GM12878 (cell line): ENCODE results near the gene GINM1. TPM values are rescaled to one million over a fixed set of nuclear protein-coding genes. Genes with fewer than 3 reads are reported as not detected.

Experiments used
- ATAC-seq: fragments of 200-7000 bp; cut with Tn5 transposase; 3 replicates; pipeline ENCODE4 v1.9.1; 2020; ENCODE audit warnings: mild to moderate bottlenecking, moderate library complexity
- BruUV-seq: library from RNA; stranded (reverse); fragments of 400-500 nt; replicated peaks from 2 replicates; lab custom pipeline; 2021; lab: Mats Ljungman, UMichigan
- CTCF ChIA-PET: fragments of 300-600 bp; sonication (Branson Sonifier 250); formaldehyde crosslinking; extraction: SDS; loops from one replicate; lab custom pipeline; 2021; ENCODE audit warnings: inconsistent platforms; lab: Yijun Ruan, JAX
- POLR2A ChIA-PET: fragments of 350-600 bp; formaldehyde crosslinking; extraction: SDS; loops from one replicate; lab custom pipeline; 2021; ENCODE audit warnings: inconsistent platforms; lab: Charles Lee
- RAD21 ChIA-PET: fragments of 300-600 bp; sonication (Branson Sonifier 250); formaldehyde crosslinking; loops from one replicate; lab custom pipeline; 2023; ENCODE audit warnings: antibody characterized with exemption; ENCODE audit not compliant: unreplicated experiment; lab: Charles Lee
- SMC1A ChIA-PET: fragments of 300-600 bp; sonication (Branson Sonifier 250); formaldehyde crosslinking; loops from one replicate; lab custom pipeline; 2023; ENCODE audit not compliant: unreplicated experiment, uncharacterized antibody; lab: Charles Lee
- DNase-seq: peaks from one replicate; pipeline ENCODE4 v3.0.0-alpha.2; 2011; ENCODE audit warnings: low read depth, low spot score
- FAIRE-seq: peaks from 3 replicates; lab custom pipeline; 2011; peaks lifted over from hg19 to GRCh38; lab: Jason Lieb, UNC
- H2AFZ ChIP-seq: 2 replicates; pipeline ENCODE4 v1.6.0; 2011; ENCODE audit warnings: low read depth, low read length, control low read depth; ENCODE audit not compliant: control insufficient read depth
- H3K27ac ChIP-seq: 2 replicates; pipeline ENCODE4 v1.5.1; 2011; ENCODE audit warnings: control low read depth; ENCODE audit not compliant: control insufficient read depth, insufficient read depth
- H3K27me3 ChIP-seq, 2 experiments: replicated peaks in 1 of 2; 2 replicates each; pipeline versions ENCODE4 v1.6.0 to v1.6.1; 2011; ENCODE audit warnings: low read length in 1 of 2; ENCODE audit not compliant: control insufficient read depth in 2 of 2, insufficient read depth in 2 of 2
- H3K36me3 ChIP-seq, 2 experiments: 2 replicates each; pipeline ENCODE4 v1.5.1; 2011; ENCODE audit warnings: low read length in 1 of 2; ENCODE audit not compliant: control insufficient read depth in 2 of 2, insufficient read depth in 2 of 2
- H3K4me1 ChIP-seq: 2 replicates; pipeline ENCODE4 v1.6.1; 2011; ENCODE audit warnings: mild to moderate bottlenecking, low read length, moderate library complexity, mixed read lengths; ENCODE audit not compliant: control insufficient read depth, insufficient read depth
- H3K4me2 ChIP-seq: 2 replicates; pipeline ENCODE4 v1.6.0; 2011; ENCODE audit warnings: control low read depth; ENCODE audit not compliant: control insufficient read depth, insufficient read depth
- H3K4me3 ChIP-seq: fragments of 200-600 bp; sonication (generic); 2 replicates; pipeline ENCODE4 v1.5.1; 2016
- H3K79me2 ChIP-seq: 2 replicates; pipeline ENCODE4 v1.6.0; 2011; ENCODE audit warnings: low read length; ENCODE audit not compliant: control insufficient read depth, insufficient read depth
- H3K9ac ChIP-seq: 2 replicates; pipeline ENCODE4 v1.8.0; 2011; ENCODE audit warnings: low read length, control low read depth, mixed read lengths; ENCODE audit not compliant: control insufficient read depth, insufficient read depth
- H3K9me3 ChIP-seq: replicated peaks from 3 replicates; pipeline ENCODE4 v1.5.1; 2011; ENCODE audit warnings: mild to moderate bottlenecking, low read length; ENCODE audit not compliant: control insufficient read depth, insufficient read depth
- H4K20me1 ChIP-seq: 2 replicates; pipeline ENCODE4 v1.6.0; 2011; ENCODE audit not compliant: control insufficient read depth, insufficient read depth
- NR2C1 ChIP-seq: fragments of 450-650 bp; IDR thresholded peaks from 2 replicates; pipeline ENCODE4 v1.6.1; 2017; ENCODE audit warnings: antibody characterized with exemption, mild to moderate bottlenecking, moderate library complexity
- POLR2AphosphoS5 ChIP-seq: IDR thresholded peaks from 2 replicates; pipeline ENCODE4 v1.6.1; 2011; ENCODE audit warnings: mild to moderate bottlenecking, low read length, inconsistent platforms
- TARDBP ChIP-seq: IDR thresholded peaks from 2 replicates; pipeline ENCODE4 v1.6.1; 2016; ENCODE audit warnings: borderline replicate concordance
- ZNF217 ChIP-seq: fragments of 450-650 bp; IDR thresholded peaks from 2 replicates; pipeline ENCODE4 v1.6.1; 2017; ENCODE audit warnings: antibody characterized with exemption, mild to moderate bottlenecking
- ZSCAN29 ChIP-seq: fragments of 450-650 bp; IDR thresholded peaks from 2 replicates; pipeline ENCODE4 v1.6.1; 2017; ENCODE audit warnings: mild to moderate bottlenecking, moderate library complexity
- ZZZ3 ChIP-seq: IDR thresholded peaks from 2 replicates; pipeline ENCODE4 v1.6.1; 2011; ENCODE audit warnings: low read depth; ENCODE audit not compliant: control insufficient read depth, insufficient read length
- WGBS: methylation state at CpG from one replicate; pipeline ENCODE4 v1.1.6; 2016; ENCODE audit warnings: low lambda C conversion rate; ENCODE audit not compliant: insufficient replicate concordance, insufficient coverage; ENCODE audit errors: missing lambda C conversion rate; 5-methylcytosine and 5-hydroxymethylcytosine counted together
- in situ Hi-C: fragments of 300-500 bp; cut with MboI; formaldehyde crosslinking; loops from 9 replicates; pipeline ENCODE4 v1.14.3; 2018; ENCODE audit warnings: mixed read lengths
- intact Hi-C: fragments of 100-400 bp; cut with micrococcal nuclease; formaldehyde crosslinking; loops from one replicate; pipeline ENCODE4 v1.14.2; 2022; ENCODE audit not compliant: unreplicated experiment
- polyA plus RNA-seq, 11 experiments: library from polyadenylated mRNA; depleted of rRNA in 4 of 11; unstranded in 6 of 11; stranded (reverse) in 5 of 11; fragments of >200 nt; fragmentation: Nextera tagmentation in 4 of 11; fragmentation: Illumina TruSeq in 1 of 11; extraction: Ambion mirVana in 4 of 11; extraction: Trizol in 1 of 11; gene quantifications; 1 replicate in 1 of 11; 2 replicates in 10 of 11; pipeline versions ENCODE4 v1.2.1 to v1.2.3, GENCODE V29; 2011 to 2016; ENCODE audit warnings: inconsistent platforms in 2 of 11, missing spikeins in 2 of 11, low read depth in 1 of 11
- total RNA-seq, 4 experiments: library from RNA; depleted of rRNA in 3 of 4; stranded (reverse); fragments of >200 nt in 3 of 4; fragmentation: Illumina TruSeq in 1 of 4; extraction: Trizol in 1 of 4; gene quantifications; 2 replicates each; pipeline versions ENCODE4 v1.2.1 to v1.2.3, GENCODE V29; 2013 to 2021
- TF ChIP-seq, protein P1 (sequence below): IDR thresholded peaks from 2 replicates; pipeline ENCODE4 v1.6.1; 2011; ENCODE audit warnings: borderline replicate concordance, low read depth, mild to moderate bottlenecking, moderate library complexity, low read length; ENCODE audit not compliant: insufficient read depth, poor library complexity, severe bottlenecking
- TF ChIP-seq, protein P2 (sequence below): fragments of 450-650 bp; IDR thresholded peaks from 2 replicates; pipeline ENCODE4 v1.6.1; 2018; ENCODE audit warnings: mild to moderate bottlenecking, low read depth, moderate library complexity; ENCODE audit not compliant: partially characterized antibody
- TF ChIP-seq, protein P3 (sequence below): fragments of 150-350 bp; IDR thresholded peaks from 2 replicates; pipeline ENCODE4 v1.6.1; 2014; ENCODE audit warnings: mild to moderate bottlenecking, low read depth, low read length

Gene GINM1
- total and polyA plus RNA-seq, 10 of the 15 experiments (the other 5 are each of a cell fraction or from before 2014, with no cell fraction given), result 10.6 to 38.1 (median 30.8) TPM

DNA sequence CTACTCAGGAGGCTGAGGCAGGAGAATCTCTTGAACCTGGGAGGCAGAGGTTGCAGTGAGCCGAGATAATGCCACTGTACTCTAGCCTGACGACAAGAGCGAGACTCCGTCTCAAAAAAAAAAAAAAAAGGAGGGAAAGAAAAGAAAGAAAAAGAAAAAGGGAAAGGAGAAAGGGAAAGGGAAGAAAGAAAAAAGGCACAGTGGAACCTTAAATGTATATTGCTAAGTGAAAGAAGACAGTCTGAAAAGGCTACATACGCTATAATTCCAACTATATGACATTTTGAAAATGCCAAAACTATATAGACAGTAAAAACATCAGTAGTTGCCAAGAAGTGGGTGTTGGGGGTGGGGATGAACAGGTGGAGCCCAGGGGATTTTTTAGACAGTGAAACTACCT is 36.5 kb upstream of the GINM1 start:
- TF ChIP-seq ZSCAN29 (no peak), TARDBP (no peak), POLR2AphosphoS5 (no peak), ZNF217 (no peak), NR2C1 (no peak), ZZZ3 (no peak)
- TF ChIP-seq, protein P1, sequence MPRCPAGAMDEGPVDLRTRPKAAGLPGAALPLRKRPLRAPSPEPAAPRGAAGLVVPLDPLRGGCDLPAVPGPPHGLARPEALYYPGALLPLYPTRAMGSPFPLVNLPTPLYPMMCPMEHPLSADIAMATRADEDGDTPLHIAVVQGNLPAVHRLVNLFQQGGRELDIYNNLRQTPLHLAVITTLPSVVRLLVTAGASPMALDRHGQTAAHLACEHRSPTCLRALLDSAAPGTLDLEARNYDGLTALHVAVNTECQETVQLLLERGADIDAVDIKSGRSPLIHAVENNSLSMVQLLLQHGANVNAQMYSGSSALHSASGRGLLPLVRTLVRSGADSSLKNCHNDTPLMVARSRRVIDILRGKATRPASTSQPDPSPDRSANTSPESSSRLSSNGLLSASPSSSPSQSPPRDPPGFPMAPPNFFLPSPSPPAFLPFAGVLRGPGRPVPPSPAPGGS, result no peak
- TF ChIP-seq, protein P2, sequence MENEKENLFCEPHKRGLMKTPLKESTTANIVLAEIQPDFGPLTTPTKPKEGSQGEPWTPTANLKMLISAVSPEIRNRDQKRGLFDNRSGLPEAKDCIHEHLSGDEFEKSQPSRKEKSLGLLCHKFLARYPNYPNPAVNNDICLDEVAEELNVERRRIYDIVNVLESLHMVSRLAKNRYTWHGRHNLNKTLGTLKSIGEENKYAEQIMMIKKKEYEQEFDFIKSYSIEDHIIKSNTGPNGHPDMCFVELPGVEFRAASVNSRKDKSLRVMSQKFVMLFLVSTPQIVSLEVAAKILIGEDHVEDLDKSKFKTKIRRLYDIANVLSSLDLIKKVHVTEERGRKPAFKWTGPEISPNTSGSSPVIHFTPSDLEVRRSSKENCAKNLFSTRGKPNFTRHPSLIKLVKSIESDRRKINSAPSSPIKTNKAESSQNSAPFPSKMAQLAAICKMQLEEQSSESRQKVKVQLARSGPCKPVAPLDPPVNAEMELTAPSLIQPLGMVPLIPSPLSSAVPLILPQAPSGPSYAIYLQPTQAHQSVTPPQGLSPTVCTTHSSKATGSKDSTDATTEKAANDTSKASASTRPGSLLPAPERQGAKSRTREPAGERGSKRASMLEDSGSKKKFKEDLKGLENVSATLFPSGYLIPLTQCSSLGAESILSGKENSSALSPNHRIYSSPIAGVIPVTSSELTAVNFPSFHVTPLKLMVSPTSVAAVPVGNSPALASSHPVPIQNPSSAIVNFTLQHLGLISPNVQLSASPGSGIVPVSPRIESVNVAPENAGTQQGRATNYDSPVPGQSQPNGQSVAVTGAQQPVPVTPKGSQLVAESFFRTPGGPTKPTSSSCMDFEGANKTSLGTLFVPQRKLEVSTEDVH, result no peak
- TF ChIP-seq, protein P3, sequence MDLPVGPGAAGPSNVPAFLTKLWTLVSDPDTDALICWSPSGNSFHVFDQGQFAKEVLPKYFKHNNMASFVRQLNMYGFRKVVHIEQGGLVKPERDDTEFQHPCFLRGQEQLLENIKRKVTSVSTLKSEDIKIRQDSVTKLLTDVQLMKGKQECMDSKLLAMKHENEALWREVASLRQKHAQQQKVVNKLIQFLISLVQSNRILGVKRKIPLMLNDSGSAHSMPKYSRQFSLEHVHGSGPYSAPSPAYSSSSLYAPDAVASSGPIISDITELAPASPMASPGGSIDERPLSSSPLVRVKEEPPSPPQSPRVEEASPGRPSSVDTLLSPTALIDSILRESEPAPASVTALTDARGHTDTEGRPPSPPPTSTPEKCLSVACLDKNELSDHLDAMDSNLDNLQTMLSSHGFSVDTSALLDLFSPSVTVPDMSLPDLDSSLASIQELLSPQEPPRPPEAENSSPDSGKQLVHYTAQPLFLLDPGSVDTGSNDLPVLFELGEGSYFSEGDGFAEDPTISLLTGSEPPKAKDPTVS, result no peak
- TF ChIP-seq, all 136 proteins: peak for 0
- Histone ChIP-seq H3K36me3 (peaks cover 0 to 25% of the 10 kb centered on the region in 2 experiments), H3K9me3 (no peaks in the 10 kb centered on the region), H3K4me2 (no peak overlapping the region), H3K9ac (no peak overlapping the region), H3K4me1 (no peaks in the 10 kb centered on the region), H3K79me2 (no peaks in the 10 kb centered on the region), H3K27me3 (no peaks in the 10 kb centered on the region), H2AFZ (no peak overlapping the region), H3K4me3 (no peak overlapping the region), H4K20me1 (no peaks in the 10 kb centered on the region), H3K27ac (no peak overlapping the region)
- CTCF ChIA-PET, result interaction anchor here (2.2 kb wide), 1 partner anchor 16 kb away, joined by 10 read pairs; the partner anchor contains the start of gene PPIL4
- SMC1A ChIA-PET, result no interaction called here
- WGBS, result 100% methylated on average over 1 of the region's 5 CpGs
- ATAC-seq, result no peak
- intact Hi-C loops (no loop called here), in situ Hi-C loops (no loop called here)
- no TSS peak for BruUV-seq
- POLR2A ChIA-PET, result no interaction called here
- FAIRE-seq, result no peak
- RAD21 ChIA-PET, result no interaction called here
- no peak for DNase-seq
